T follicular helper cell (primary cell): ENCODE data around the gene ALDH3B2.
A peak's percentile ranks its signal among the peaks of the same experiment; 100 is the strongest.

Experiments used
- DNase-seq: peaks from one replicate; pipeline ENCODE4 v3.0.0-alpha.2; 2020; ENCODE audit warnings: low read depth

ALDH3B2 gene

GRCh38 chr11:67613960-67614715, 60.3 kb downstream of the ALDH3B2 start:
- peak; percentile 70 for DNase-seq

GRCh38 chr11:67613313-67613959, 61.0 kb downstream of the ALDH3B2 start:
- DNase-seq = no peak

- no peak for DNase-seq
Observed at GRCh38 chr11:67612751-67613150, 61.7 kb downstream of the ALDH3B2 start.
